GM19468 (cell line): ENCODE data around the gene GPC3.
"Not testable (repeated sequence)": the region's sequence is repeated elsewhere in the genome, so short reads cannot be mapped to it uniquely, and the experiment has no call there.

Experiments
- ATAC-seq: cut with Tn5 transposase; IDR thresholded peaks from one replicate; pipeline ENCODE4 v1.9.1; 2021; ENCODE audit warnings: mild to moderate bottlenecking, moderate library complexity, moderate number of reproducible peaks; ENCODE audit not compliant: unreplicated experiment; ENCODE audit errors: extremely low read depth

GPC3 gene

GRCh38 chrX:133999031-133999705 lies 13.8 kb upstream of the GPC3 start:
- no peak for ATAC-seq

GRCh38 chrX:133995759-133996158 lies 10.4 kb upstream of the GPC3 start:
- ATAC-seq, result no peak

- no peak for ATAC-seq
Measured at GRCh38 chrX:133994576-133994975, 9.2 kb upstream of the GPC3 start.

- ATAC-seq, result no peak
Measured at GRCh38 chrX:133992882-133993281, 7.5 kb upstream of the GPC3 start.

DNA sequence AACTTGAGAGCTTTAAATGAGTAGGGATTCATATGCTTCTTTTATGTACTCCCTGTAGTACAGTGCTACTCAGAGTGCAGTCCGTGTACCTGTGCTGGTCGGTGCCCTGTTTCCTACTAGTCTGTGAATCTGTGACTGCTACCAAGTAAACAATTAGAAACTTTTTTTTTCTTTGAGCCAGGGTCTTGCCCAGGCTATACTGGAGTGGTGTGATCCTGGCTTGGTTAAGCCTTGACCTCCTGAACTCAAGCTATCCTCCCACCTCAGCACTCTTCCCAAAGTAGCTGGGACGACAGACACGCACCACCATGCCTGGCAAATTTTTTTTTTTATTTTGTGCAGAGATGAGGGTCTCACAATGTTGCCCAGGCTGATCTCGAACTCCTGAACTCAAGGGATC lies 6.4 kb upstream of the GPC3 start:
- no peak for ATAC-seq

GRCh38 chrX:133991057-133991456 lies 5.7 kb upstream of the GPC3 start:
- not testable (repeated sequence) for ATAC-seq

- no peak for ATAC-seq
Measured at GRCh38 chrX:133989993-133990392, 4.6 kb upstream of the GPC3 start.

DNA sequence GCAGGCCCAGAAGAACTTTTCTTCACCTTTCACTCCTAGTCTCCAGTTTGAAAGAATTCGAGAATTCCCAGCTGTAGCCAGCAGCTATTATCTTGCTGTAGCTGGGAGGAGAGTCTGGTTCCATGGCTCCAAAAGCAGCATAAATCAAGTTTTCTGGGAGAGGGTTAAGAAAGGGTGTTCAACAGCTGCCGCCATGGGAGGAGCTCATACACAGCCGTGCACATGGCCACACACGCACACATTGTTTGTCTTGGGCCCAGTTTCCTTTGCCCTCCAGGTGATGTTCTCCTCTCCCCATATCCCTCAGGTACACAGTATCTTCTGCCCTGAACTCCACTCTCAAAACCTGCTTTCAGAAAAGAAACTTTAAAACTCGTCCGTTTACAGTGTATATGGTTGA lies 4.1 kb upstream of the GPC3 start:
- no peak for ATAC-seq

DNA sequence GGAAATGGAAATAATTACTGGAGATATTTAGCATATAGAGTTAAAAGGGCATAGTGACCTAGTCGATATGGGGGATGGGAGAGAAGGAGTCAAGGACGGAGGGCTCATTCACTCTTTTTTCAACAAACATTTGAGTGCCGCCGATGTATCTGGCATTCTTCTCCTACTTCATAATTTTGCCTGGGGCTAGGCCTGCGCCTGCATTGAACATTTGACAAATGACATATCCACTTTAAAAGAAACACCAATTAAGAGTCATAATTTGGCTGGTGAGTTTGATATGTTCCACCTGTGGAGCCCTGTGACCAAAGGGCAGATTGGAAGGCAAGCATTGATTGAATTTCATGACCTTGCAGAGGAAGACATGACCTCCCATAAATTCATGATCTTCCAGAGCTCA lies 2.6 kb upstream of the GPC3 start:
- ATAC-seq, result no peak

GRCh38 chrX:133987188-133987587 lies 1.8 kb upstream of the GPC3 start:
- ATAC-seq, result no peak

- no peak for ATAC-seq
Measured at GRCh38 chrX:133985967-133986683, 731 bp upstream of the GPC3 start.

DNA sequence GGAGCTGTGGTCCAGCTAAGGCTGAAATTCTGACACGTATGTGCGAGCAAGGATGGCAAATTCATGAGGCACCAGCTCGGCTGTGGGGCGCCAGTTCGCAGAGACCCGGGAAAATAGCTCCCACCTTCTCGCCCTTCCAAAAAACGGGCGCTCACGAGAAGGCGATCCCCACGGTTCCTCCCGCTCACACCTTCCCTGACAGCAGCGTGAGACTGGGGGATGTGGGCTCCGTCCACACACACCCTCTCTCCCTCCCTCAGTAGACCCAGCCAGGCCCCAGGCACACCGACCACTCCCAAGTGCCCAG lies 584 bp downstream of the GPC3 start:
- ATAC-seq, result no peak

GRCh38 chrX:133983974-133984845 lies 1.2 kb downstream of the GPC3 start:
- ATAC-seq, result no peak

DNA sequence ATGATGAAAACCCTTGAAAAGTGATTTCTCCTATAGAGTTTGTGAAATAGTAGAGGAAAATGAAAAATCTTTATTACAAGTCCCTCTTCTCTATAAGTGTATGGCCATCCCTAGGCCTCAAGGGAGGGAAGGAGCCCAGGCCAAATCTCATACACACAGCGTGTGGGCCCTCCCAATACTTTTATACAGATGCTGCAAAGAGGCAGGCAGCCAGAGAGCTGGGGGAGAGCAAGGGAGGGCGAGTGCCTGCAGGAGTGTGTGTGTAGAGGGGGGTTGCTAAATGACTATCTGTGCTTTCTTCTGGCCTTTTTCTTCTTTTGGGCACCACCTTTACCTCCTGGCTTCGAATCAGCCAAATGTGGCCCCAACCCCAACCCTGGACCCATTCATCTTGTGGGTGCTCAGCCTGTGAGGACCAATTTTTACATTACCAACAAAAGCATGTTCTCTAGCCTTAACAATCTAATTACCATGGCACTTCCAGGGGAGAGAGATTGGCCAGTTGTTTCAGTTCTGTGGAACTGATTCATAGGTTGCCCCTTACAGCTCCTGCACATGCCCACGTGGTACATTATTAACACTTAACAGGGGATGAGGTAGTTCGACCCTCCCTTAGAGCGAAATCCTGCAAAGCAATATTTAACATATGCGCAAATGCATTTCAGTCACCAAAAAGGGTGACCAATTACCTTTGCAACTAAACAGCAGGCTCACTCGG lies 2.0 kb downstream of the GPC3 start:
- no peak for ATAC-seq

GRCh38 chrX:133981924-133982323 lies 3.5 kb downstream of the GPC3 start:
- ATAC-seq, result no peak

DNA sequence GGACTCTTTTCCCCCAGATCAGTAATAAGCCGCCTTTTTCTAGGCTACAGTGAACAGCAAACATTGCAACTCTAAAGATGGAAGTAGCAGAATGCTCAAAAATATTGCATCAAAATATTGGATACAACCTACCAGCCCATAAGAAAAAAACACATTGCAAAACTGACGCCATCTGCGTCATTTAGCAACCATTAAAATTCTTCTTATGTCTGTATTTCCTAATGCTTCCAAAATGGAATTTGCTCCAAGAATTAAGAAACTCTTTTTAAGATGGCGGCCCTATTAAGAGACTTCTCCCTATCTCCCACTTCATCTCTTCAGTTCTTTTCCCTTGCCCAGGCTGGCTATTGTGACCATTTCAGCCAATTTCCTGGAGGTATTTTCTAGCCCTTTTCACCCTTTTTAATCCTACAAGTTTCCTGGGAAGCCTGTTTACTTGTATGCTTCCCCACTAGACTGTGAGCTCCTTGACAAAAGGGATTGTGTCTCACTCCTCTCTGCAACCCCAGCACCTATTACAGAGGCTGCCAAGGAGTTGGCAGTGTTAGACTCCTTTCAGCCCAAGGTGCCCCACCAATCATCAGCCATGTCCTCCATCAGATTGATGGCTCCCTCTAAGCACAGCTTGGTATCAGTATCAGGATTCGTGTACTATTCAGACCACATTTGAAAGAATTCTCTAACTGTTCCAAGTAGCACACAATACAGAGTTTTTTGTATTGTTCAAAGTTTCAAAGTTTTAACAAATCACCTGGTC lies 4.4 kb downstream of the GPC3 start:
- ATAC-seq, result no peak

DNA sequence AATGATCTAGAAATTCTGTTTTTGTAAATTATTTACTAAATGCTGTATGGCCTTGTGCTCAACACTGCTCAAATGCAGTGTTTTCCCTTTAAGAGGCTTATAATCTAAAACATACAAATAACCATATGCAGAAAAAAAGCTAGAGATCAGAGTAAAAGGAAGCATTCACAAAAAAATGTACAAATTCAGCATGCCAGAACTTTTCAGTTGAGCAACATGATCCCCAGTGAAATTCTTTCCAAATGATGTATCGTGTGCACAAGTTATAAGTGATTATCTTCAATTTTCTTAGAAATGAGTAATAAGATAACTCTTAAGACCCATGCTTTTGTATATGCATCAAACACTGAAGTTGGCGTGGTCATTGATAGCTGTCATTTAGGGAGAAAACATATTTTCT lies 5.0 kb downstream of the GPC3 start:
- no peak for ATAC-seq

DNA sequence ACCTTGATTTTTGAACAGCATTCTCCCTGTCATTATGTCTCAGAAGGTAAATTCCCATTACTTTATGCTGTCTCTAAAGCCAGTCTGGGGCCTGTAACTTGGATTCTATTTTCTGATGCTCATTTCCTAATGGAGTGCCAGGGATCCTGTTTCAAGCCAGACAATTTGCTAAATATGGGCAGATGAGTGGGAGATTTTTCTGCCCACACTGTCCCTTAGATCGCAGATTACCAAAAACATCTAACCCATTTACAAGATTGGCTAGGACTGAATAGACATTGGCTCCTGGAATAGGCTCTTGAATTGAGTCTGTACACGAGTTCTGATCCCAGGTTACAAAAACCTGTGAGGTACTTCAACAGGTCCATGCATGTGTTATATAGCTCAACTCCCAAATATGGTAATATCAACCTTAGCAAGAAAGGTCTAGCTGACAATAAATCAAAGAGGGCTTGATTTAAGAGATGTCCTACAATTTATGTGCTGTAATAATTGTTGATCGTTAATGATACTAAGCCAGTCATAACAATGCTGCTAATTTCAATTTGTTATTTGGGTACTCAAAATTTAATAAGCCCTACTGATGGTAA lies 5.7 kb downstream of the GPC3 start:
- no peak for ATAC-seq

- ATAC-seq, result no peak
Measured at GRCh38 chrX:133973704-133974103, 11.7 kb downstream of the GPC3 start.

DNA sequence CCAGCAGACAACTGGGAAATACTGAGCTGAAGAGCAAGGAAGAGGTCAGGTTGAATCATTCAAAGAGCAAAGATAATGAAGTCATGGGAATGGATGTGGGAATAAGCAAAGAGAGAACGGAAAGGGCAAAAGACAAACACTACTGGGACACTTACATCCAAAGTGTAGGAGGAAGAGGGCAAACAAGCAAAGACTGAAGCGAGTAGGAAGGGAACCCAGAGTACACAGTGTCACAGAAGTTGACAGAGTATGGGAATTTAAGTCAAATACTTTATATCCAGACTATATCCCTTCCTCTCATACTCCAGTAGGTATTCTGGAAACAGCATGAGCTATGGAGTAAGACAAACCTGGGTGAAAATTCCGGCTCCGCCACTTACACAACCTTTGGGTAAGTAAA lies 12.5 kb downstream of the GPC3 start:
- ATAC-seq, result no peak
